Parathyroid adenoma (tissue), 2 donors: Measurements from ENCODE around the gene SEMA3F.

ENCODE experiments used
- H2AFZ ChIP-seq: fragments of 300-600 bp; sonication (generic); one replicate; pipeline ENCODE4 v1.7.0; 2017; ENCODE audit warnings: antibody characterized with exemption, mild to moderate bottlenecking
- H3K27ac ChIP-seq: fragments of 300-600 bp; sonication (generic); one replicate; pipeline ENCODE4 v1.7.0; 2017
- H3K27me3 ChIP-seq: fragments of 300-600 bp; sonication (generic); one replicate; pipeline ENCODE4 v1.7.0; 2017; ENCODE audit warnings: low read length; ENCODE audit not compliant: control insufficient read depth, insufficient read depth
- H3K36me3 ChIP-seq: fragments of 300-600 bp; sonication (generic); one replicate; pipeline ENCODE4 v1.7.0; 2017; ENCODE audit warnings: low read length; ENCODE audit not compliant: control insufficient read depth, insufficient read depth
- H3K4me1 ChIP-seq: fragments of 300-600 bp; sonication (generic); one replicate; pipeline ENCODE4 v1.7.0; 2017; ENCODE audit warnings: control low read depth
- H3K4me2 ChIP-seq: fragments of 300-600 bp; sonication (generic); one replicate; pipeline ENCODE4 v1.7.0; 2017; ENCODE audit warnings: low read length
- H3K4me3 ChIP-seq: fragments of 300-600 bp; sonication (generic); one replicate; pipeline ENCODE4 v1.7.0; 2017; ENCODE audit warnings: low read depth, low read length
- H3K79me2 ChIP-seq: fragments of 300-600 bp; sonication (generic); one replicate; pipeline ENCODE4 v1.7.0; 2017; ENCODE audit warnings: control low read depth
- H3K9ac ChIP-seq: fragments of 300-600 bp; sonication (generic); one replicate; pipeline ENCODE4 v1.7.0; 2017; ENCODE audit warnings: mild to moderate bottlenecking
- H3K9me3 ChIP-seq: fragments of 300-600 bp; sonication (generic); one replicate; pipeline ENCODE4 v1.7.0; 2017; ENCODE audit warnings: low read length; ENCODE audit not compliant: control insufficient read depth
- TF ChIP-seq, protein P1 (sequence below): fragments of 300-600 bp; sonication (generic); IDR thresholded peaks from one replicate; pipeline ENCODE4 v1.7.0; 2017; ENCODE audit warnings: antibody characterized with exemption, mild to moderate bottlenecking
- donor health status: primary hyperparathyroidism.

SEMA3F gene

GRCh38 chr3:50238549-50239026 lies 83.5 kb downstream of the SEMA3F start:
- Histone ChIP-seq H3K27me3 (no peaks in the 10 kb centered on the region), H3K9ac (no peak overlapping the region), H3K79me2 (peaks cover 64% of the 10 kb centered on the region), H3K4me2 (peak overlapping the region; percentile 100), H3K4me1 (peaks cover 34% of the 10 kb centered on the region), H3K27ac (peak overlapping the region; percentile 91), H3K4me3 (peak overlapping the region; percentile 84), H3K9me3 (no peaks in the 10 kb centered on the region), H2AFZ (no peak overlapping the region), H3K36me3 (no peaks in the 10 kb centered on the region)
- TF ChIP-seq, protein P1, sequence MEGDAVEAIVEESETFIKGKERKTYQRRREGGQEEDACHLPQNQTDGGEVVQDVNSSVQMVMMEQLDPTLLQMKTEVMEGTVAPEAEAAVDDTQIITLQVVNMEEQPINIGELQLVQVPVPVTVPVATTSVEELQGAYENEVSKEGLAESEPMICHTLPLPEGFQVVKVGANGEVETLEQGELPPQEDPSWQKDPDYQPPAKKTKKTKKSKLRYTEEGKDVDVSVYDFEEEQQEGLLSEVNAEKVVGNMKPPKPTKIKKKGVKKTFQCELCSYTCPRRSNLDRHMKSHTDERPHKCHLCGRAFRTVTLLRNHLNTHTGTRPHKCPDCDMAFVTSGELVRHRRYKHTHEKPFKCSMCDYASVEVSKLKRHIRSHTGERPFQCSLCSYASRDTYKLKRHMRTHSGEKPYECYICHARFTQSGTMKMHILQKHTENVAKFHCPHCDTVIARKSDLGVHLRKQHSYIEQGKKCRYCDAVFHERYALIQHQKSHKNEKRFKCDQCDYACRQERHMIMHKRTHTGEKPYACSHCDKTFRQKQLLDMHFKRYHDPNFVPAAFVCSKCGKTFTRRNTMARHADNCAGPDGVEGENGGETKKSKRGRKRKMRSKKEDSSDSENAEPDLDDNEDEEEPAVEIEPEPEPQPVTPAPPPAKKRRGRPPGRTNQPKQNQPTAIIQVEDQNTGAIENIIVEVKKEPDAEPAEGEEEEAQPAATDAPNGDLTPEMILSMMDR, result no peak
